ENCODE results near the gene DOCK1.

DNA sequence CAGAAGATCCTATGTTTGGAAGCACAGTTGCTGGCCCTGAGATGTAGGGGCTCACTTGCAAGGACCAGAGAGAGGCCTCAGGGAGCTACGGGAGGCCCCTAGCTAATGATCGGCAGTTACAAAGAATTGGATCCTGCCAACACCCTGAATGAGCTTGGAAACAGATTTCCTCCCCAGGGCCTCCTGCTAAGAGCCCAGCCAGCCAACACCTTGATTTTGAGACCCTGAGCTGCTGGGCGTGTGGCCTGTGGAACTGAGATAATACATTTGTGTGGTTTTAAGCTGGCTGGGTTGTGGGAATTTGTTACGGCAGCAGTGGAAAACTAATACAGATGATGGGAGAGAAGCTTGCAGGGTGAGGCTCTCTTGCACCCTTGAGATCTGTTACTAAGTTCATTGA is 3.9 kb downstream of the DOCK1 start:
- TF ChIP-seq EZH2phosphoT487 (IDR thresholded peaks at IDR 0.05; ENCODE audit: insufficient read depth, low read depth), result no peak
- no peak for TF ChIP-seq EZH2 (IDR thresholded peaks at IDR 0.05; ENCODE audit: insufficient read depth, poor library complexity, severe bottlenecking)
